Endothelial cell of umbilical vein (primary cell): Measurements from ENCODE around the gene PXMP4. TPM values are rescaled to one million over a fixed set of nuclear protein-coding genes. Genes with fewer than 3 reads are reported as not detected.

Experiments
- BruUV-seq: library from RNA; stranded (reverse); fragments of 400-500 nt; replicated peaks from 2 replicates; lab custom pipeline; 2021; lab: Mats Ljungman, UMichigan
- CTCF ChIA-PET: fragments of 300-600, 350-600 bp; sonication (Branson Sonifier 250); formaldehyde crosslinking; loops from one replicate; lab custom pipeline; 2021; ENCODE audit warnings: antibody characterized with exemption, inconsistent platforms; lab: Charles Lee
- POLR2A ChIA-PET: fragments of 300-600, 350-600 bp; sonication (Branson Sonifier 250); formaldehyde crosslinking; loops from one replicate; lab custom pipeline; 2021; ENCODE audit warnings: antibody characterized with exemption, inconsistent platforms; lab: Charles Lee
- DNase-seq: peaks from one replicate; pipeline ENCODE4 v3.0.0-alpha.2; 2011; ENCODE audit warnings: low read depth, low spot score
- FAIRE-seq: peaks from 2 replicates; lab custom pipeline; 2011; peaks lifted over from hg19 to GRCh38; lab: Jason Lieb, UNC
- H2AFZ ChIP-seq: 2 replicates; pipeline ENCODE4 v1.6.0; 2012; ENCODE audit warnings: low read depth, low read length, control low read depth, inconsistent platforms
- H3K27ac ChIP-seq: 2 replicates; pipeline ENCODE4 v1.5.1; 2011; ENCODE audit warnings: low read depth, mild to moderate bottlenecking, control low read depth, low read length, moderate library complexity; ENCODE audit not compliant: insufficient read depth
- H3K27me3 ChIP-seq, 2 experiments: 2 replicates each; pipeline versions ENCODE4 v1.6.0 to v1.6.1; 2011; ENCODE audit warnings: low read length in 2 of 2, mixed read lengths in 1 of 2; ENCODE audit not compliant: control insufficient read depth in 2 of 2, insufficient read depth in 2 of 2
- H3K36me3 ChIP-seq, 2 experiments: 2 replicates in 1 of 2; 3 replicates in 1 of 2; pipeline ENCODE4 v1.5.1; 2011; ENCODE audit warnings: low read length in 2 of 2, mild to moderate bottlenecking in 1 of 2, moderate library complexity in 1 of 2; ENCODE audit not compliant: control insufficient read depth in 2 of 2, insufficient read depth in 2 of 2; ENCODE audit errors: extremely low read depth in 1 of 2
- H3K4me1 ChIP-seq: 3 replicates; pipeline ENCODE4 v1.5.1; 2011; ENCODE audit warnings: mild to moderate bottlenecking, low read length; ENCODE audit not compliant: control insufficient read depth, insufficient read depth; ENCODE audit errors: extremely low read depth
- H3K4me2 ChIP-seq: 2 replicates; pipeline ENCODE4 v1.6.1; 2011; ENCODE audit warnings: low read length, control low read depth, mixed read lengths; ENCODE audit not compliant: insufficient read depth
- H3K4me3 ChIP-seq, 3 experiments: fragments of 200-600 bp in 1 of 3; sonication (generic), shearing (Covaris generic) in 1 of 3; replicated peaks in 1 of 3; 2 replicates each; pipeline ENCODE4 v1.5.1; 2011 to 2016; ENCODE audit warnings: control low read depth in 3 of 3, low read length in 3 of 3, mild to moderate bottlenecking in 2 of 3, inconsistent platforms in 1 of 3, low read depth in 1 of 3, moderate library complexity in 1 of 3; ENCODE audit not compliant: insufficient read depth in 1 of 3
- H3K79me2 ChIP-seq: 2 replicates; pipeline ENCODE4 v1.6.0; 2012; ENCODE audit warnings: low read length, inconsistent platforms; ENCODE audit not compliant: control insufficient read depth, insufficient read depth
- H3K9ac ChIP-seq: replicated peaks from 2 replicates; pipeline ENCODE3; 2011; ENCODE audit warnings: low read length, control low read depth; ENCODE audit not compliant: insufficient read depth; ENCODE audit errors: extremely low read depth
- H3K9me1 ChIP-seq: replicated peaks from 3 replicates; pipeline ENCODE4 v1.6.0; 2011; ENCODE audit warnings: mild to moderate bottlenecking, low read length; ENCODE audit not compliant: control insufficient read depth, insufficient read depth; ENCODE audit errors: extremely low read depth
- H3K9me3 ChIP-seq: replicated peaks from 2 replicates; pipeline ENCODE4 v1.5.1; 2012; ENCODE audit warnings: low read length, inconsistent platforms; ENCODE audit not compliant: control insufficient read depth, insufficient read depth
- H4K20me1 ChIP-seq: replicated peaks from 2 replicates; pipeline ENCODE3; 2011; ENCODE audit warnings: mild to moderate bottlenecking, low read length; ENCODE audit not compliant: control insufficient read depth, insufficient read depth; ENCODE audit errors: extremely low read depth
- CTCF ChIP-seq, 2 donors: IDR thresholded peaks; 1 replicate in 1 of 2; 2 replicates in 1 of 2; pipeline ENCODE4 v1.5.1; 2011; ENCODE audit warnings: low read length in 2 of 2, mild to moderate bottlenecking in 2 of 2, moderate library complexity in 2 of 2, control low read depth in 1 of 2, inconsistent platforms in 1 of 2, low read depth in 1 of 2; ENCODE audit not compliant: insufficient read depth in 1 of 2; ENCODE audit errors: extremely low read depth in 1 of 2
- EZH2 ChIP-seq: IDR thresholded peaks from 2 replicates; pipeline ENCODE4 v1.6.1; 2012; ENCODE audit warnings: borderline replicate concordance, low read depth, mild to moderate bottlenecking, moderate library complexity, low read length, inconsistent platforms; ENCODE audit not compliant: severe bottlenecking
- FOS ChIP-seq: IDR thresholded peaks from 2 replicates; pipeline ENCODE4 v1.6.1; 2011; ENCODE audit warnings: mild to moderate bottlenecking, low read length, moderate library complexity, borderline replicate concordance; ENCODE audit not compliant: insufficient read depth
- GATA2 ChIP-seq: IDR thresholded peaks from 2 replicates; pipeline ENCODE4 v1.7.0; 2011; ENCODE audit warnings: low read depth, mild to moderate bottlenecking, moderate library complexity, mixed read lengths, low read length; ENCODE audit not compliant: insufficient read length, insufficient read depth
- JUN ChIP-seq: IDR thresholded peaks from 2 replicates; pipeline ENCODE4 v1.6.1; 2011; ENCODE audit warnings: borderline replicate concordance, low read depth; ENCODE audit not compliant: insufficient read length, insufficient read depth
- MYC ChIP-seq: IDR thresholded peaks from one replicate; pipeline ENCODE4 v1.6.1; 2011; ENCODE audit warnings: mild to moderate bottlenecking, low read depth, low read length
- POLR2A ChIP-seq: IDR thresholded peaks from 2 replicates; pipeline ENCODE4 v1.6.1; 2012; ENCODE audit warnings: low read depth, mild to moderate bottlenecking, control low read depth, low read length
- POLR2AphosphoS5 ChIP-seq: IDR thresholded peaks from 2 replicates; pipeline ENCODE4 v1.6.1; 2012; ENCODE audit warnings: low read depth, mild to moderate bottlenecking, control low read depth, low read length, moderate library complexity; ENCODE audit not compliant: insufficient read depth
- dilution Hi-C: fragments of 300-500 bp; cut with MboI; formaldehyde crosslinking; loops from one replicate; pipeline ENCODE4 v1.15.0; 2019; ENCODE audit warnings: low sequenced_read_pairs; ENCODE audit not compliant: extremely low pct_ligation_motif_present
- intact Hi-C: fragments of 100-400 bp; cut with micrococcal nuclease; formaldehyde crosslinking; loops from one replicate; pipeline ENCODE4 v1.10.0; 2022
- polyA plus RNA-seq, 4 experiments: library from polyadenylated mRNA; depleted of rRNA in 3 of 4; stranded (reverse) in 3 of 4; unstranded in 1 of 4; fragments of >200 nt; gene quantifications; 2 replicates each; pipeline versions ENCODE4 v1.2.1 to v1.2.3, GENCODE V29; 2011 to 2012; ENCODE audit warnings: missing spikeins in 1 of 4
- total RNA-seq: library from RNA; stranded (reverse); gene quantifications from 2 replicates; pipeline ENCODE4 v1.2.3, GENCODE V29; 2021
- TF ChIP-seq, protein P1 (sequence below): IDR thresholded peaks from 2 replicates; pipeline ENCODE4 v1.6.1; 2011; ENCODE audit not compliant: insufficient read depth, insufficient read length

PXMP4 gene
- total and polyA plus RNA-seq, 2 donors (not counting 3 experiments of a cell fraction or from before 2014, with no cell fraction given), result 6.9 to 8.5 TPM

GRCh38 chr20:33656010-33656782, 63.9 kb downstream of the PXMP4 start:
- Histone ChIP-seq H3K27me3 (no peaks in the 10 kb centered on the region), H3K79me2 (no peaks in the 10 kb centered on the region), H3K9ac (no peak overlapping the region), H3K9me1 (no peaks in the 10 kb centered on the region), H2AFZ (no peak overlapping the region), H3K36me3 (no peaks in the 10 kb centered on the region), H3K4me2 (no peak overlapping the region), H3K4me1 (no peaks in the 10 kb centered on the region), H3K9me3 (no peaks in the 10 kb centered on the region), H3K27ac (no peak overlapping the region), H4K20me1 (no peaks in the 10 kb centered on the region), H3K4me3 (no peak overlapping the region)
- intact Hi-C loops (no loop called here), dilution Hi-C loops (no loop called here)
- DNase-seq, result no peak
- TF ChIP-seq GATA2 (no peak), MYC (no peak), POLR2AphosphoS5 (no peak), POLR2A (no peak), CTCF (IDR thresholded peaks at IDR 0.05; ENCODE audit: extremely low read depth in 1 of 2, insufficient read depth in 1 of 2, low read depth in 1 of 2, low read length in 2 of 2) (no peak), FOS (no peak), JUN (no peak), EZH2 (no peak)
- TF ChIP-seq, protein P1, sequence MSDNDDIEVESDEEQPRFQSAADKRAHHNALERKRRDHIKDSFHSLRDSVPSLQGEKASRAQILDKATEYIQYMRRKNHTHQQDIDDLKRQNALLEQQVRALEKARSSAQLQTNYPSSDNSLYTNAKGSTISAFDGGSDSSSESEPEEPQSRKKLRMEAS, result no peak
- CTCF ChIA-PET, result interaction anchor here (0.9 to 1.2 kb wide), 2 partner anchors 11 to 199 kb away, joined by 3 to 4 read pairs; no protein-coding TSS in a partner anchor
- POLR2A ChIA-PET, result no interaction called here
- BruUV-seq, result no TSS peak
- FAIRE-seq, result no peak
